ENCODE results near the gene CMTM1. TPM values are rescaled to one million over a fixed set of nuclear protein-coding genes. Genes with fewer than 3 reads are reported as not detected.

Gene CMTM1
- total RNA-seq, 2 experiments from 2014 or later = 4.2 to 8.2 TPM

DNA sequence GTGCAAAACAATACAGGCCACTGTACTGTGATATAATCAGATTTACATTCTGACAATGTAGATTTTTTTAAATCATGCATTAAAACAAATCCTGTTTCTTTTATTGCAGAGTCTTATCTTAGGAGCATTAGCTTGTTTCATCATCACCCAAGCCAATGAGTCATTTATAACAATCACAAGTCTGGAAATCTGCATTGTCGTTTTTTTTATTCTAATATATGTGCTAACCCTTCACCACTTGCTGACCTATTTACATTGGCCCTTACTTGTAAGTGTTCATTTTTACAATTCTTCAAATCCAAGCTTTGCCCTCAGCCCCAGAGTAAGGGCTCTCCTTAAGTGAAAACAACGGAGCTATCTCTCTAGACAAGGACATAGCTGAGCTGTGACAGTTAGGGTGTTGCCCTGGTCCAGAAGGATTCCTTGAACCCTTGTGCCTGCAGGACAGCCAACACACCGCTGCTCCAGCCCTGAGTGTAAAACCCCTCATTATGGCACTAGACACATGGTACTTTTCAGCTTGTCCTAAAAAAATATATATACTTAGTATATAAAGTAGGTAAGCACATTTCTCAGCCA lies 3.7 kb downstream of the CMTM1 start:
- H3K4me1 Mint-ChIP-seq (ENCODE audit: low read depth) = peaks cover 11% of the 10 kb centered on the region
- H3K9me3 Mint-ChIP-seq = no peaks in the 10 kb centered on the region
- H3K27me3 Mint-ChIP-seq (ENCODE audit: low read depth) = no peaks in the 10 kb centered on the region
- CTCF ChIA-PET = interaction anchor here (0.6 to 2.2 kb wide), 6 partner anchors 8 to 261 kb away, joined by 3 to 9 read pairs (median 4); partner anchors contain the start of gene NAE1
- DNase-seq = no peak
- H3K27ac Mint-ChIP-seq = no peak overlapping the region
- intact Hi-C loops (cut with micrococcal nuclease) = no loop called here
- H3K36me3 Mint-ChIP-seq (ENCODE audit: low read depth) = peaks cover 20% of the 10 kb centered on the region
- H3K4me3 Mint-ChIP-seq = no peak overlapping the region

DNA sequence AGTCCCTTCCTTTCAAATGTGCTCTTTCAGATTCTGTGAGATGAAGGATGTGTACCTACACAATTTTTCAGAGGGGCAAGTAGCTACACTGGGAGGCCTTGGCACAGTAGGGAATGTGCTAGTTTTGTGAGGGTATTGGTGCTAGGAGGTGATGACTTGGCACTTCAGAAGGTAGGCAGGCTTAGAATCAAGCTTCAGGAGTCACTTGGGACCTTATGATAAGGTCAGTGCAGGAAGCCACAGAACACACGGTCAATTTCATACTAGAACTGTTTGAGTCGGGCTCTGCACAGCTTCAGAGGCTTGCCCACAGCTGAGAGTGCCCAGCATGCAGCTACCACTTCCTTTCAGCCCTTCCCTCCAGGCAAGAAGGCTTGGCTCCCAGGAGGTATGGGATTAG lies 6.1 kb downstream of the CMTM1 start:
- intact Hi-C loops (cut with micrococcal nuclease) = no loop called here
- DNase-seq = no peak
- peak overlapping the region; percentile 25 for H3K27ac Mint-ChIP-seq
- H3K4me3 Mint-ChIP-seq = no peak overlapping the region
- CTCF ChIA-PET = interaction anchor here (0.6 to 1.4 kb wide), 5 partner anchors 8 to 97 kb away, joined by 3 to 4 read pairs (median 4); no protein-coding TSS in a partner anchor
- peaks cover 6% of the 10 kb centered on the region for H3K4me1 Mint-ChIP-seq (ENCODE audit: low read depth)
- H3K27me3 Mint-ChIP-seq (ENCODE audit: low read depth) = peaks cover 1% of the 10 kb centered on the region
- H3K9me3 Mint-ChIP-seq = no peaks in the 10 kb centered on the region
- peaks cover 3% of the 10 kb centered on the region for H3K36me3 Mint-ChIP-seq (ENCODE audit: low read depth)

DNA sequence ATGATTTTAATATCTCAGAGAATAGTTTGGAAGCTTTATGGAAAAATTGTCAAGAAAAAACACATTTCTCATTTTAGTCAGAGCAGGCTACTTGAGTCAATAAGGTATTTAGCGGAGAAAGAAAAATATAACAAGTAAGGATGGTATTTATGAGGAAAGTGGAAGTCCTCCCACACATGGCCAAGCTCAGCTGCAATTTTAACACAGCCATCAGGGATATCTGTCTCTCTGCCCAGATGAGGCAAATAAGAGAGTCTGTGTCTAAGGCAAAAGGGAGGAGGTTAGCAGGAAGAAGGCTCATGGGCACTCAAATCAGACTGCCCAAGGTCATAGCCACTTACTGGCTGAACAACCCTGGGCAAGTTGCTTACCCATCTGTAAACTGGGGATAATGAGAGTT lies 7.8 kb downstream of the CMTM1 start:
- H3K27ac Mint-ChIP-seq = no peak overlapping the region
- no peaks in the 10 kb centered on the region for H3K36me3 Mint-ChIP-seq (ENCODE audit: low read depth)
- intact Hi-C loops (cut with micrococcal nuclease) = no loop called here
- peaks cover 15% of the 10 kb centered on the region for H3K27me3 Mint-ChIP-seq (ENCODE audit: low read depth)
- H3K9me3 Mint-ChIP-seq = no peaks in the 10 kb centered on the region
- no peak overlapping the region for H3K4me3 Mint-ChIP-seq
- DNase-seq = no peak
- CTCF ChIA-PET = no interaction called here
- peaks cover 3% of the 10 kb centered on the region for H3K4me1 Mint-ChIP-seq (ENCODE audit: low read depth)

DNA sequence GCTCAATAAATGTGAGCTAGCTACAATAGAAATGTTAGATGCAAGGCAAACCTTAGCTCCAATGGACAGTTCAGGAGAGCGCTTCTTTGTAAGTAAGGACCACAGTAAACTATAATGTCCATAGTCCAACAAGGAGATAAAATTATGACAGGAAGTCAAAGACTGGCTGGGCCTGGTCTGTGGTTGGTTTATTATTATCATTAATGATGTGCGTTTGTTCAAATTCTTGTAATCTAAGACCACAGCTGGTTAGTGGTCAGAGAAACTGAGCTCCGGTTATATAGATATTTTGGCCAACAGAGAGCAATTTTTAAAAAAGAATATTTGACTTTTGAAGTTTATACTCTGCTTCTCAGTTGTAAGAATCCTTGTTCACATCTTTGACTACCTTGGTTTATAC lies 8.3 kb downstream of the CMTM1 start:
- H3K36me3 Mint-ChIP-seq (ENCODE audit: low read depth) = no peaks in the 10 kb centered on the region
- peaks cover 18% of the 10 kb centered on the region for H3K27me3 Mint-ChIP-seq (ENCODE audit: low read depth)
- no peaks in the 10 kb centered on the region for H3K9me3 Mint-ChIP-seq
- no peak for DNase-seq
- CTCF ChIA-PET = interaction anchor here (1.2 kb wide), 1 partner anchor 13 kb away, joined by 11 read pairs; no protein-coding TSS in a partner anchor
- no peak overlapping the region for H3K27ac Mint-ChIP-seq
- intact Hi-C loops (cut with micrococcal nuclease) = no loop called here
- H3K4me3 Mint-ChIP-seq = no peak overlapping the region
- H3K4me1 Mint-ChIP-seq (ENCODE audit: low read depth) = peaks cover 6% of the 10 kb centered on the region

DNA sequence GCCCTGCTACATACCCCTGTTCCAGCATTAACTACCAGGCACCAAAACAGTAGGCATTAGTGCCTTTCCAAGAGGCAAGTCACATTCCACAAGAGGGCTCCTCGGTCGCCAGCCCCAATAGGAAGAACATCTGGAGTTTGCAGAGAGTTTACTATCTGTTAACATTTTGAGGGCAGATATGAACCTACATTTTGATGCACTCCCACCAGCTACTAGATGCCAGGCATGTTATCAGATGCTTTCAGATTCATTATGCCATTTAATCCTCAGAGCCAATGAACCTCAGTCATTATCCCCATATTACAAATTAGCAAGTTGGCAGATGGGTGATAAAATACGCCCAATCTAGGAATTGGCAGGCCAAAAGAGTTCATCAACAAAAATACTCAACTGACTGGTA lies 8.8 kb downstream of the CMTM1 start:
- Mint-ChIP-seq H3K4me3 (no peak overlapping the region), H3K9me3 (no peaks in the 10 kb centered on the region)
- CTCF ChIA-PET = interaction anchor here (1.2 kb wide), 2 partner anchors 13 to 169 kb away, joined by 5 to 11 read pairs; no protein-coding TSS in a partner anchor

DNA sequence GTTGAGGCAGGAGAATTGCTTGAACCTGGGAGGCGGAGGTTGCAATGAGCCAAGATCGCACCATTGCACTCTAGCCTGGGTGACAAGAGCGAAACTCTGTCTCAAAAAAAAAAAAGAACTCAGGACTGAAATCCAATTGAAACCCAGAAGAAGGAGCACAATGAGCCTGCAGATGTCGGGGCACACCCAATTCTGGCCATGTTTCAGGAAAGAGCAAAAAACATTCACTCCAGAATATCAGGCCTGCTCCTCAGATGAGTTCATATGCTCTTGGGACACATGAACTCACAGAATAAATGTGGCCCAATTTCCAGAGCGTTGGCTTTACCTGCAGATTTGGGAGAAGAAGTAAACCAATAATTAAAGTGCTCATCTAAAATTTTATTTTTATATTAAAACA lies 10.1 kb downstream of the CMTM1 start:
- DNase-seq = no peak
- CTCF ChIA-PET = interaction anchor here (1.2 kb wide), 1 partner anchor 170 kb away, joined by 5 read pairs; no protein-coding TSS in a partner anchor
- intact Hi-C loops (cut with micrococcal nuclease) = no loop called here
- Mint-ChIP-seq H3K27ac (no peak overlapping the region), H3K4me3 (no peak overlapping the region), H3K4me1 (ENCODE audit: low read depth) (peaks cover 9% of the 10 kb centered on the region), H3K36me3 (ENCODE audit: low read depth) (no peaks in the 10 kb centered on the region), H3K27me3 (ENCODE audit: low read depth) (peaks cover 29% of the 10 kb centered on the region), H3K9me3 (no peaks in the 10 kb centered on the region)

More for the DNA sequence above, 8.8 kb downstream of the CMTM1 start:
- H3K27me3 Mint-ChIP-seq (ENCODE audit: low read depth) = peaks cover 24% of the 10 kb centered on the region
- no peaks in the 10 kb centered on the region for H3K36me3 Mint-ChIP-seq (ENCODE audit: low read depth)
- peaks cover 9% of the 10 kb centered on the region for H3K4me1 Mint-ChIP-seq (ENCODE audit: low read depth)
- H3K27ac Mint-ChIP-seq = no peak overlapping the region
- DNase-seq = no peak
- intact Hi-C loops (cut with micrococcal nuclease) = no loop called here

DNA sequence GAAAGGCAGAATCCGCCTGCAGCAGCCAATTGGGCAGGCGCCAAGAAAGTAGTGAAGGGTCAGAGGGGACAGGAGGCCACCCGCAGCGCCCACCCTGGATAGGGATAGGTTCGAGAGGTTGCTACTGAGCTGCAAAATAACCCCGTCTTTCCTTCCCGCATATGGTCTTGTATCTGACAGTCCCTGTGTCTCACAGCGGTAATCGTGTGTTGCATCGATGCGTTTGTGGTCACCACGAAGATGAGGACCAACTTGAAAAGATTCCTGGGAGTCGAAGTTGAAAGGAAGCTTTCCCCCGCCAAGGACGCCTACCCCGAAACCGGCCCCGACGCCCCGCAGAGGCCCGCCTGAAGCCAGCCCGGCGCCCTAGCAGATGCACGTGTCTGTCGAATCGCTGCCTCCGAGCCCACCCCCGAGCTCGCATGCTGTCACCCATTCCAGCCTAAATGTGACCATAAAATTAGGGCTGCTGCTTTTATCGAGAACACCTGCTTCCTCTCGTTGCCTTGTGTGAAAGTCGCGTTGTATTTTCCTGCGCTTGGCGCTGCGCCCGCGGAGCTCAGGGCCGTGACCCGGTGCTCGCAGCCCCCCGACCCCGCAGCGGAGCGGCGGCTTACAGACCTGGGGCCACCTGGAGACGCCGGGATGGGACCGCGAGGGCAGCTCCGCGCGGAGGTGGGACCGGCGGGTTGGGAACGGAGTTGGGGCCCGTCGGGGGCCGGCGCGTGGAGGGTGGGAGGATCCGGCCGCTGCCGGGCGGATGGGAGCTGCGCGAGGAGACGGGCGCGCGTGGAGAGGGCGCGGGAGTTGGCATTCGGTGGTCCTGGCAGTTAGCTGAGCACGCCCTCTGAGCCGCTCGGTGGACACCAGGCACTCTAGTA lies 12.7 kb downstream of the CMTM1 start, which contains the start of gene CMTM2:
Gene CMTM2 (plus strand): TSS at position 813 of the 881 bp plus-strand sequence. CDS start 145 bp downstream, outside the sequence.
- H3K9me3 Mint-ChIP-seq = no peaks in the 10 kb centered on the region
- H3K36me3 Mint-ChIP-seq (ENCODE audit: low read depth) = no peaks in the 10 kb centered on the region
- intact Hi-C loops (cut with micrococcal nuclease) = no loop called here

DNA sequence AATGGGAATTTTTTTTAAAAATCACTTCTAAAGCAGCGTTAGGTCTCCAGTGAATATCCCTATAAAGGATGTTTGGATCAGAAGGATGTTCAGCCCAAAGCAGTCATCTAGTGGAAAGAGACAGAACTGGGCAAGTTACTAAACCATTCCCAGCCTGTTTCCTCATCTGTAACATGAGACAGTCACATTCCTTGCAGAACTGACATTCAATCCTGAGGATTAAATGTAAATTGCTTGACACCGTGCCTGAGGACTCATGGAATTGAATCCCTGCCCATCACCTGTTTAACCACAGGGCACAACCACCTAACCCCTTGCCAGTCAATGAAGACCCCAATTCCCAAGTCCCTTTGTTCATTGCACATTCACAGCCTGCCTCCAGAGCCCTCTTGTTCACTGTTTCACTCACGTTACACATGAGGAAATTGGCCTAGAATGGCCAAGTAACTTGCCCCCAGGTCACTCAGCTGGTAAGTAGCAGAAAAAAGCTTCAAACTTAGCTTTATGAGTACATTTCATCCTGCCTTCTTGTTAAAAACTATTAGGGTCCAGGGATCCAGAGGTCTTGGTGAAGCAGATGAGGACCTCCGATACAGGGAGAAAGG lies 14.5 kb downstream of the CMTM1 start:
- no peaks in the 10 kb centered on the region for H3K36me3 Mint-ChIP-seq (ENCODE audit: low read depth)

More for the DNA sequence above, 12.7 kb downstream of the CMTM1 start, which contains the start of gene CMTM2:
- Mint-ChIP-seq H3K4me3 (peak within 1 kb of the TSS; percentile 52), H3K27me3 (ENCODE audit: low read depth) (peaks cover 29% of the 10 kb centered on the region), H3K27ac (no peak within 1 kb of the TSS), H3K4me1 (ENCODE audit: low read depth) (peaks cover 15% of the 10 kb centered on the region)
- CTCF ChIA-PET = interaction anchor here (1.1 to 3.5 kb wide), 4 partner anchors 11 to 172 kb away, joined by 3 to 17 read pairs (median 4); no protein-coding TSS in a partner anchor
- no peak for DNase-seq

DNA sequence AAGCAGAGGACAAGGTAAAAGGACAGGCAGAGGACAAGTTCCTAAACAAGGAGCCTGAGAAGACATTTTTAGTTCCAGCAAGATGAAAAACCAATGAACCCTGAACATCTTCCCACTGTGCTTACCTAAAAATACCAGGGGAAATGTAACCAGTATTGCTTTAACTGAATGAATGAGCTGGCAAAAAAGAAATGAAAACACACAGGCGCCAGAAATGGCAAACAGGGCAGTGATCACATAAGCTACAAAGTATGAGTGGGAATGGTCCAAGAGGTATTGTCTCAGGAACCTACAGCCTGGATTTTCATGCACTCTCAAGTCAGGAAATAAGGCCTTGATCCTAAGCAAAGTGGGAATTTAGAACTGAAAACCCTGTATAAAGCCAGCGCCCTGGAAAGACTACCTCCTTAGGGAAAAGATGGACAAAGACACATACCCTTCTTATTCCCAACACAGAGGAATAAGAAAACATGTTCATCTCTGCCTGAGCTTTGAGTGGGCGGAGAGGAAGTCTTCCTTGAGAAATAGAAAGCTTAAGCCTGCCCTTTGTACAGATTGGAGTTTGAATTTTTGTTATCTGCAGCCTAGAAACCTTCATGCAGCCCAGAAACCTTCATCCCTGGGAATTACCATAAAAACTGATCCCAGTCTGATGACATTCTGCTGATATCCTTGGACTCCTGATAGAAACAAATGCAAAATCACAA lies 15.2 kb downstream of the CMTM1 start:
- H3K36me3 Mint-ChIP-seq (ENCODE audit: low read depth) = no peaks in the 10 kb centered on the region
- CTCF ChIA-PET = interaction anchor here (0.7 to 3.5 kb wide), 5 partner anchors 8 to 102 kb away, joined by 3 to 17 read pairs (median 4); no protein-coding TSS in a partner anchor

More for the DNA sequence above, 14.5 kb downstream of the CMTM1 start:
- CTCF ChIA-PET = interaction anchor here (0.8 to 3.5 kb wide), 5 partner anchors 9 to 101 kb away, joined by 3 to 17 read pairs (median 3); no protein-coding TSS in a partner anchor
- no peak for DNase-seq
- Mint-ChIP-seq H3K27ac (no peak overlapping the region), H3K4me1 (ENCODE audit: low read depth) (peaks cover 15% of the 10 kb centered on the region), H3K4me3 (no peak overlapping the region), H3K27me3 (ENCODE audit: low read depth) (peaks cover 29% of the 10 kb centered on the region), H3K9me3 (no peaks in the 10 kb centered on the region)
- intact Hi-C loops (cut with micrococcal nuclease) = no loop called here

DNA sequence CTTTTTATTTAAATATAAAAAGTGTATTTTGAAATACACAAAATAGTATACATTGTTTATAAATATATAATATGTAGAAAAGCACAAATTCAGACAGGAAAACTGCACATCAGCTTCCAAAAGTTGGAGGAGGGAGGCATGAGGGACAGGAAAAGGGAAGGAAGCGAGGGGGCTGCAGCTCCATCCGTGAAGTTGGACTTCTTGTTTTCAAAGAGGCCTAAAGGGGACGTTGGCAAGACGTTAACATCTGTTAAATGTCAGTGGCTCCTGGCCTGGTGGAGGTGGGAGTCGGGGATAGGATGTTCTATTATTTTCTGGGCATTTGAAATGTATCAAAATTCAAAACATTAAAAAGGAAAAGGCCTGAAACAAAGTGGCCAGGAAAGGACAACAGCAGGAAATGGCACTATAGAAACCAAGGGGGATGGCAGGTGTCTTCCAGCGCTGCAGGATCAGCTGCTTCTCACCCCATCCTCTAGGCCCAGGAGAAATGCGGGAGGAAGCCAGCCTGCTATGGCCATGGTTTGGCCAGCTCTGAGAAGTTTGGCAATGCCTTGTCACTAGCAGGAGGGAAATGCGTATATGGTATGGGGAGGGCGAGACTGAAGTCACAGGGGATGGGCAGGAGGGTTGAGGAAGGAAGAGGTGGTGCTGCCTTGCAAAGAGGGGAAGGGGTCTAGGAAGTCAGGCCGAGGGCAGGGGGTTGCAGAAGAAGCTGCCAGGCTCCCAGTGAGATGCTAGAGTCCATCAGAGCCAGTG lies 19.4 kb downstream of the CMTM1 start:
- intact Hi-C loops (cut with micrococcal nuclease) = loop anchor here (5.0 kb wide), 1 partner anchor 228 kb away; no protein-coding TSS in a partner anchor
- Mint-ChIP-seq H3K9me3 (no peaks in the 10 kb centered on the region), H3K4me1 (ENCODE audit: low read depth) (peaks cover 34% of the 10 kb centered on the region), H3K27me3 (ENCODE audit: low read depth) (peaks cover 3% of the 10 kb centered on the region), H3K36me3 (ENCODE audit: low read depth) (no peaks in the 10 kb centered on the region), H3K4me3 (no peak overlapping the region), H3K27ac (no peak overlapping the region)
- CTCF ChIA-PET = interaction anchor here (0.6 to 1.3 kb wide), 3 partner anchors 13 to 179 kb away, joined by 3 to 7 read pairs (median 5); no protein-coding TSS in a partner anchor
- DNase-seq = no peak

More for the DNA sequence above, 15.2 kb downstream of the CMTM1 start:
- no peak overlapping the region for H3K27ac Mint-ChIP-seq
- no peak for DNase-seq
- H3K4me1 Mint-ChIP-seq (ENCODE audit: low read depth) = peaks cover 17% of the 10 kb centered on the region
- intact Hi-C loops (cut with micrococcal nuclease) = no loop called here
- no peak overlapping the region for H3K4me3 Mint-ChIP-seq
- H3K9me3 Mint-ChIP-seq = no peaks in the 10 kb centered on the region
- H3K27me3 Mint-ChIP-seq (ENCODE audit: low read depth) = peaks cover 29% of the 10 kb centered on the region

Measured in activated naive CD4-positive, alpha-beta T cell treated with anti-CD3 and anti-CD28 coated beads for 36 hours (primary cell).